Liver (tissue), 9 donors: Measurements from ENCODE around the gene TMEM215. TPM values are rescaled to one million over a fixed set of nuclear protein-coding genes. Genes with fewer than 3 reads are reported as not detected.

ENCODE experiments used
- DNase-seq: peaks from one replicate; pipeline ENCODE4 v3.0.0-alpha.2; 2017; ENCODE audit warnings: low spot score
- H3K27ac ChIP-seq, 2 donors: one replicate each; pipeline ENCODE4 v1.7.0; 2013; ENCODE audit warnings: inconsistent platforms in 2 of 2, low read length in 2 of 2, control low read depth in 1 of 2, low read depth in 1 of 2, mild to moderate bottlenecking in 1 of 2
- H3K27me3 ChIP-seq, 4 donors: one replicate each; pipeline versions ENCODE4 v1.6.1 to v1.7.0; 2013; ENCODE audit warnings: low read length in 3 of 4, inconsistent platforms in 1 of 4, mild to moderate bottlenecking in 1 of 4, moderate library complexity in 1 of 4; ENCODE audit not compliant: control insufficient read depth in 4 of 4, insufficient read depth in 4 of 4
- H3K36me3 ChIP-seq, 4 donors: one replicate each; pipeline versions ENCODE4 v1.6.1 to v1.7.0; 2013; ENCODE audit warnings: low read length in 3 of 4, mild to moderate bottlenecking in 3 of 4, low read depth in 1 of 4, moderate library complexity in 1 of 4; ENCODE audit not compliant: control insufficient read depth in 4 of 4, insufficient read depth in 3 of 4
- H3K4me1 ChIP-seq, 4 donors: one replicate each; pipeline versions ENCODE4 v1.6.1 to v1.7.0; 2013; ENCODE audit warnings: low read length in 3 of 4, mild to moderate bottlenecking in 3 of 4, moderate library complexity in 1 of 4; ENCODE audit not compliant: control insufficient read depth in 4 of 4, insufficient read depth in 4 of 4
- H3K4me3 ChIP-seq, 3 donors: one replicate each; pipeline versions ENCODE4 v1.6.1 to v1.7.0; 2013; ENCODE audit warnings: low read length in 3 of 3, control low read depth in 1 of 3, low read depth in 1 of 3, mild to moderate bottlenecking in 1 of 3
- H3K9ac ChIP-seq, 2 donors: one replicate each; pipeline ENCODE4 v1.7.0; 2013; ENCODE audit warnings: low read length in 2 of 2, mild to moderate bottlenecking in 2 of 2, moderate library complexity in 2 of 2, control low read depth in 1 of 2, low read depth in 1 of 2
- H3K9me3 ChIP-seq, 4 donors: one replicate each; pipeline versions ENCODE4 v1.6.1 to v1.7.0; 2013; ENCODE audit warnings: low read length in 3 of 4; ENCODE audit not compliant: control insufficient read depth in 4 of 4
- ATF3 ChIP-seq: IDR thresholded peaks from 2 replicates; pipeline ENCODE4 v1.6.1; 2016; ENCODE audit warnings: antibody characterized with exemption
- CTCF ChIP-seq: fragments of 150-350 bp; IDR thresholded peaks from 2 replicates; pipeline ENCODE4 v1.5.1; 2017; ENCODE audit warnings: improper control_type of control experiment, low read depth, low read length; ENCODE audit not compliant: missing input control
- EGR1 ChIP-seq, 2 donors: IDR thresholded peaks; 2 replicates each; pipeline ENCODE4 v1.6.1; 2016 to 2018; ENCODE audit warnings: antibody characterized with exemption in 2 of 2, low read depth in 2 of 2
- FOXA1 ChIP-seq: IDR thresholded peaks from 2 replicates; pipeline ENCODE4 v1.6.1; 2016; ENCODE audit warnings: antibody characterized with exemption
- FOXA2 ChIP-seq: IDR thresholded peaks from 2 replicates; pipeline ENCODE4 v1.6.1; 2016; ENCODE audit warnings: antibody characterized with exemption
- GABPA ChIP-seq, 2 donors: IDR thresholded peaks in 1 of 2; conservative IDR thresholded peaks in 1 of 2; 2 replicates each; pipeline ENCODE4 v1.6.1; 2016; ENCODE audit warnings: antibody characterized with exemption in 2 of 2, mild to moderate bottlenecking in 1 of 2, moderate library complexity in 1 of 2
- HNF4A ChIP-seq, 2 donors: conservative IDR thresholded peaks; 2 replicates each; pipeline ENCODE4 v1.6.1; 2016; ENCODE audit warnings: antibody characterized with exemption in 2 of 2, mild to moderate bottlenecking in 2 of 2
- HNF4G ChIP-seq: IDR thresholded peaks from 2 replicates; pipeline ENCODE4 v1.6.1; 2016; ENCODE audit warnings: antibody characterized with exemption
- JUND ChIP-seq, 2 donors: IDR thresholded peaks; 2 replicates each; pipeline ENCODE4 v1.6.1; 2016; ENCODE audit warnings: antibody characterized with exemption in 2 of 2
- MAX ChIP-seq: IDR thresholded peaks from 2 replicates; pipeline ENCODE4 v1.6.1; 2016; ENCODE audit warnings: antibody characterized with exemption
- NR2F2 ChIP-seq: IDR thresholded peaks from 2 replicates; pipeline ENCODE4 v1.6.1; 2016; ENCODE audit warnings: antibody characterized with exemption
- RAD21 ChIP-seq, 2 donors: IDR thresholded peaks; 2 replicates each; pipeline ENCODE4 v1.6.1; 2016; ENCODE audit warnings: antibody characterized with exemption in 2 of 2, mild to moderate bottlenecking in 2 of 2
- RXRA ChIP-seq, 2 donors: IDR thresholded peaks; 2 replicates each; pipeline ENCODE4 v1.6.1; 2017 to 2018; ENCODE audit warnings: antibody characterized with exemption in 2 of 2, mild to moderate bottlenecking in 1 of 2
- SP1 ChIP-seq: IDR thresholded peaks from 2 replicates; pipeline ENCODE4 v1.6.1; 2018; ENCODE audit warnings: antibody characterized with exemption, mild to moderate bottlenecking
- TAF1 ChIP-seq: conservative IDR thresholded peaks from 2 replicates; pipeline ENCODE4 v1.6.1; 2016; ENCODE audit warnings: antibody characterized with exemption, mild to moderate bottlenecking
- YY1 ChIP-seq: IDR thresholded peaks from 2 replicates; pipeline ENCODE4 v1.6.1; 2016; ENCODE audit warnings: antibody characterized with exemption, mild to moderate bottlenecking
- ZBTB33 ChIP-seq: IDR thresholded peaks from 2 replicates; pipeline ENCODE4 v1.6.1; 2016; ENCODE audit warnings: antibody characterized with exemption
- WGBS: extraction: QIAGEN DNeasy Blood & Tissue Kit; methylation state at CpG from one replicate; pipeline ENCODE4 v1.1.7; 2013; 5-methylcytosine and 5-hydroxymethylcytosine counted together
- polyA plus RNA-seq, 2 donors: library from polyadenylated mRNA; stranded (reverse) in 1 of 2; unstranded in 1 of 2; fragments of 200-250 nt in 1 of 2; fragments of >200 nt in 1 of 2; fragmentation: Nextera tagmentation in 1 of 2; extraction: Ambion mirVana in 1 of 2; gene quantifications; one replicate each; pipeline versions ENCODE4 v1.2.1 to v1.2.3, GENCODE V29; 2013 to 2015
- total RNA-seq, 2 donors: library from RNA; depleted of rRNA; stranded (reverse); fragments of >200 nt; gene quantifications; one replicate each; pipeline ENCODE4 v1.2.3, GENCODE V29; 2014
- donor health status: healthy.
- donor health status: healthy.
- donor health status: healthy.
- donor health status: healthy.
- donor health status: healthy.

Gene TMEM215
- total and polyA plus RNA-seq, 4 donors = not detected

- Histone ChIP-seq H3K4me1 (no peaks in the 10 kb centered on the region), H3K27ac (no peak overlapping the region), H3K9ac (no peak overlapping the region), H3K4me3 (no peak overlapping the region), H3K9me3 (peaks cover 0 to 2% (median 0%) of the 10 kb centered on the region in 4 donors), H3K27me3 (peaks cover 0 to 6% (median under 1%) of the 10 kb centered on the region in 4 donors), H3K36me3 (no peaks in the 10 kb centered on the region)
- 87% methylated on average over 22 of the region's 22 CpGs for WGBS
- DNase-seq = no peak
- TF ChIP-seq CTCF (no peak), NR2F2 (no peak), SP1 (no peak), FOXA1 (no peak), FOXA2 (no peak), RAD21 (IDR thresholded peaks at IDR 0.05) (no peak), MAX (no peak), YY1 (no peak), ZBTB33 (no peak), GABPA (IDR thresholded peaks at IDR 0.05 in 1 of 2, conservative IDR thresholded peaks at IDR 0.05 in 1 of 2) (no peak), TAF1 (no peak), EGR1 (IDR thresholded peaks at IDR 0.05; ENCODE audit: low read depth in 2 of 2) (no peak), HNF4A (conservative IDR thresholded peaks at IDR 0.05) (no peak), RXRA (IDR thresholded peaks at IDR 0.05) (no peak)
Measured at GRCh38 chr9:32755730-32756129, 27.6 kb upstream of the TMEM215 start.

- no peaks in the 10 kb centered on the region for H3K36me3 ChIP-seq
- H3K4me1 ChIP-seq = no peaks in the 10 kb centered on the region
- no peak overlapping the region for H3K27ac ChIP-seq
- TF ChIP-seq JUND (IDR thresholded peaks at IDR 0.05) (no peak), ZBTB33 (no peak), SP1 (no peak), YY1 (no peak), MAX (no peak), CTCF (no peak), GABPA (IDR thresholded peaks at IDR 0.05 in 1 of 2, conservative IDR thresholded peaks at IDR 0.05 in 1 of 2) (no peak), RXRA (IDR thresholded peaks at IDR 0.05) (no peak), HNF4G (no peak), EGR1 (IDR thresholded peaks at IDR 0.05; ENCODE audit: low read depth in 2 of 2) (no peak), ATF3 (no peak), NR2F2 (no peak), HNF4A (conservative IDR thresholded peaks at IDR 0.05) (no peak), RAD21 (IDR thresholded peaks at IDR 0.05) (no peak), FOXA2 (no peak), FOXA1 (no peak), TAF1 (no peak)
- no peak overlapping the region for H3K9ac ChIP-seq
- peaks cover 0 to 7% (median 3%) of the 10 kb centered on the region in 4 donors for H3K27me3 ChIP-seq
- no peaks in the 10 kb centered on the region for H3K9me3 ChIP-seq
- H3K4me3 ChIP-seq = no peak overlapping the region
- no peak for DNase-seq
- WGBS = 84% methylated on average over 5 of the region's 5 CpGs
Measured at GRCh38 chr9:32764139-32764538, 19.2 kb upstream of the TMEM215 start.
